NCI-H1417 treated with DMSO at 0.1 percent for 48 hours (cell line): Measurements from ENCODE around the gene NSFL1C.
"Not testable (repeated sequence)": the region's sequence is repeated elsewhere in the genome, so short reads cannot be mapped to it uniquely, and the experiment has no call there.

Experiments
- DNase-seq: peaks from one replicate; lab custom pipeline; 2025; lab: John Stamatoyannopoulos, UW

The NSFL1C gene

GRCh38 chr20:1466211-1467081, at the start of gene NSFL1C:
TSS of gene NSFL1C (minus strand) at chr20:1466849. CDS start at chr20:1466824, 25 bp downstream.
- DNase-seq: peak; percentile 71

GRCh38 chr20:1513801-1514200, 47.2 kb upstream of the NSFL1C start:
- no peak for DNase-seq

DNA sequence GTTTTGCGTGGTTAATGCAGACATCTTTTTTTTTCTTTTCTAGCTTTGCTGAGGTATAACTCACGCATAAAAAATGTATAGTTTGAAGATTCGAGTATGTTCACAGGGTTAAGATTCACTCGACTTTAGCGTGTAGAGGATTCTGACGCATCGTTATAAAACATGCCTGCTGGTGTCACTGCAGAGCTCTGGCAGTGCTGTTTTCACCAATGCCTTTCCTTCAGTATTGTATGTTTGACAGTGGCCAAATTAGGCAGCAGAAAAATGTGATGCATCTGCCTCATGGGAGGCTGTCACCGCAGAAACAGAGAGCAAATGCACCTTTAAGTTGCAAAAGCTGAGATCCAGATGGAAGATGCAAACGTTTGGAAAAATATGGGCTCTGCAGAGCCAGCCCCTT, 42.6 kb upstream of the NSFL1C start:
- no peak for DNase-seq

- DNase-seq: no peak
These were observed 41.9 kb upstream of the NSFL1C start for GRCh38 chr20:1508574-1508973.

DNA sequence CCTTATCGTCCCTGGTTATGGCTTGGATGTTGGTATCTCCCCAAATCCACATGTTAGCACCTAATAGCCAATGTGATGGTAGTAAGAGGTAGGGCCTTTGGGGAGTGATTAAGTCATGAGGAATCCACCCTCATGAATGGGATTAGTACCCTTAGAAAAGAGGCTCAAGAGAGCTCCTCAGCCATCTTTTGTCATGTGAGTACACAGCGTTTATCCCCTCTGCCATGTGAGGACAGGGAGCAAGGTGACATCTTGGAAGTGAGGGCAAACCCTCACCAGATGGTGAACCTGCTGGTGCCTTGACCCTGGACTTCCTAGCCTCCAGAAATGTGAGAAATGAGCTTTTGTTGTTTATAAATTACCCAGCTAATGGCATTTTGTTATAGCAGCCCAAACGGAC, 40.6 kb upstream of the NSFL1C start:
- no peak for DNase-seq

DNA sequence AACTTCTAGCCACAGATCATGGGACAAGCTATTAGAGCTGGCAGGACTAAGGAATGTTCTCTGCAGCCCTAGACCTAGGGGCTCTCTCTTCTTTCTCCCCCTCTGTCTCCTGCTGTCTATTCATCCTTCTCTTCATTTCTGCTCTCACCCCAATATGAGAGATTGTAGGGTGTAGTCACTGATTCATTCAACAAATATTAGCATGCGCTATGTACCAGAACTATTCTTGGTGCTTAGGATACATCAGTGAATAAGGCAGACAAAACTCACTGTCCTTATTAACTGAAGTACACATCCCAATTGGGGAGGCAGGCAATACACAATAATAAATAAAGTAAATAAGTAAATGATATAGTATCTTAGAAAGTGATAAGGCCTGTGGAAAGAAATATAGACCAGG, 39.2 kb upstream of the NSFL1C start:
- no peak for DNase-seq

DNA sequence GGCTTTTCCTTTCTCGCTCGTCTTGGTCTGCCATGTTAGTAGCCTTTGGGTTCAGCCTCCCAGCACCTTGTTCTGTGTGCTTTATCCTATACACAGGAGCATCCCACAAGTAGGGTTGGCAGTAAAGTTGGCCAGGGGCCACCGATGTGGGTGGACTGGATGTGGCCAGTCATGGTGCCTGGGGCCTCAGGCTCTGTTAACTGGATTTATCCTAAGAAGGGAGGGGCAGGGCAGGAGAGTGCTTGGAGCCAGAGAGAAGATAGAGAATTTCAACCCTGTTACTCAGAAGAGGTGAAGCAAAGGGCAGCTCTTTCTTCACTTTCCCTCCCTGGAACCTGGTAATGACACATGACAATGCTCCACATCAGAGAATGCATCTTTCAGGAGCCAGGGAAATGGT, 38.7 kb upstream of the NSFL1C start:
- DNase-seq: no peak

GRCh38 chr20:1503564-1504227, 37.0 kb upstream of the NSFL1C start:
- DNase-seq: peak; percentile 71

DNA sequence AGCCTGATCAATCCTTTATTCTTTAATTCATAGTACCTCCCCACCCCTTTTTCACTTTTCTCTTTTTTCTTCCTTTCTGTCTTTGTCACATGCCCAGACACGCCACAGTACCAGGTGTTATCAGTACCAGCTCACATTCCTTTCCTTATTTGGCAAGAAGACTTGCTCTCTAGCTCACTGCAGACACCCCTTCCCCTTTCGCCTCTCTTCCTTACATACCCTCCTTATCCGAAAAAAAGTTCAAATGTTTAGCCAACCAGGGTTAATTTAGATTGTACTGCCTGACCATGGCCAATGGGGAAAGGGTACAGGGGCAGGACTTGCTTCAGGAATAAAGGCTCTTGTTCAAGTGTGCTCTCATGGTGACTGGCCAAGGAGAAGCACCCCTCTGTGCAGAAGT, 33.8 kb upstream of the NSFL1C start:
- DNase-seq: no peak

DNA sequence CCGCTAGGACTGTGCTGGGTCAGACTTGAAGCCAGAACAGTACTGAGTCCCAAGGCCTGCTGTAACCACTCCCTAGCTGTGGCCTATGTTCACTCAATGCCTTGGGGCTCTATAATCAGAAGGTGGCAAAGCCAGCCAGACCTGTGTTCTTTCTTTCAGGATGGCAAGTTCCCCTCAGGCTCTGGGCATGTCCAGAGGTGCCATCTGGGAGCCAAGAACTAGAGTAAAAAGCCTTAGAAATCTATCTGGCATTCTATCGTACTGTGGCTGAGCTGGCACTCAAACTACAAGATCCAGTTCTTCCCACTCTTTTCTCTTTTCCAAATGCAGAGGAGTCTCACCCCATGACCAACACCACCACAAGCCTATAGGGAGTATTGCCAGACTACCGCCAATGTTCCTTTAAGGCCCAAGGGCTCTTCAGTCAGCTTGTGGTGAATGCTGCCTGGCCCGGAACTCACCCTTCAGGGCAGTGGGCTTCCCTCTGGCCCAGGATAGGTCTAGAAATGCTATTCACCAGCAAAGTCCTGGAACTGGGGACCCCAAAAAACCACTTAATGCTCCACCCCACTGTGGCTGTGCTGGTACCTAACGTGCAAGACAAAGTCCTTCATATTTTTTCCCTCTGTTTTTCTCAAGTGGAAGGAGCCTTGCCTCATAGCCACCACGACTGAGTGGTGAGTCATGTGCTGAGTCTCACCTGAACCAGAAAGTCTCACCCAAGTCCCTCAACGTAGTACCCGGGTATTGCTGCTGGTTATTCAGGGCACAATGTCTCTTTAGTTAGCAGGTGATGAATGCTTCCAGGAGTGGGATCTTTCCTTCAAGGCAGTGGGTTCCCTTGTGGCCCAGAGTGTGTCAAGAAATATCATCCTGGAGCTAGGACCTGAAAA, 33.1 kb upstream of the NSFL1C start:
- DNase-seq: no peak

DNA sequence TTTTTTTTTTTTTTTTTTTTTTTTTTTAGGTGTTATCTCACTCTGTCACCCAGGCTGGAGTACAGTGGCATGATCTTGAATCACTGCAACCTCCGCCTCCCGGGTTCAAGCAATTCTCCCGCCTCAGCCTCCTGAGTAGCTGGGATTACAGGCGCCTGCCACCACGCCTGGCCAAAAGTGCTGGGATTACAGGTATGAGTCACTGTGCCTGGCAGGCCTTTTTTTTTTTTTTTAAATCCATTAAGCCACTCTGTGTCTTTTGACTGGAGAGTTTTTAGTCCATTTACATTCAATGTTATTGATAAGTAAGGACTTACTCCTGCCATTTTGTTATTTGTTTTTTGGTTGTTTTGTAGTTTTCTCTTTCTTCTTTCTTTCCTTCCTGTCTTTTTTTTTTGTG, 30.7 kb upstream of the NSFL1C start:
- DNase-seq: not testable (repeated sequence)

- no peak for DNase-seq
These were observed 30.3 kb upstream of the NSFL1C start for GRCh38 chr20:1496930-1497329.

GRCh38 chr20:1494436-1494835, 27.8 kb upstream of the NSFL1C start:
- no peak for DNase-seq

- DNase-seq: no peak
These were observed 26.9 kb upstream of the NSFL1C start for GRCh38 chr20:1493536-1493935.

DNA sequence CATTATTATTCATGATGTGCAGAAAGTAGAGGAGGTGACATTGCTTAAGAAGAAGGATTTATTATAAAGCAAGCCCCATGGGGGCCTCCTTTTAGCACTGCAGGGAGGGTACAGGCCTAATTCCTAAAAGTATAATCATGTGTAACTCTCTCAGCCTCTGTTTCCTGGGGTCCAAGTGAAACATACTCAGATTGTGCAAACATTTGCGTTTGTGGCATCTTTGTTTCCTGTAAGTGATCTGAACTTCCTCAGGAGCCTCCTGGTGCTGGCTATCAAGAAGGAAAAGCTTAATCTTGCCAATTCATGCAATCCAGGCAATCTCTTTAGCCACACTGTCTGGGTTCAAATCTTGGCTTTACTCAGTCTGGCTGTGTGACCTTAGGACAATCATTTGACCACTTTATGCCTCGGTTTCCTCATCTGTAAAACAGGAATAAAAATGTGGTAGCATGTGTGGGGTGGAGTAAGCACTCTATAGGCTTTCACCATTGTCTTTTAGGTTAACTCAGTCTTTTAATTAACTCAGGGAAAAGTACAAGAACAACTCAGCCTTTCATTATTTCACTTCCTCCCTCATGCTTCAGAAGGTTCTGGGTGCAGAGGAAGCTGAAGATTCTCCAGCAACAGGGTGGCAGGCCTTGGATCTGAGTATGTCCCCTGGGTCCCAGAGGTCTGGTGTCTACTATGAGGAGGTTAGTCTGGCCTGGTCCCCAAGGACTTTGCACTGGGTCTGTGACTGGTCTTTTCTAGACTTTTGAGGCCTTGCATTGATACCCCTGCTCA, 25.4 kb upstream of the NSFL1C start:
- DNase-seq: no peak

- no peak for DNase-seq
These were observed 24.7 kb upstream of the NSFL1C start, which contains the start of gene SIRPB2 for GRCh38 chr20:1491281-1491840. TSS of gene SIRPB2 (minus strand) at chr20:1491420. CDS start at chr20:1491359, 61 bp downstream.

GRCh38 chr20:1490643-1491195, 24.1 kb upstream of the NSFL1C start:
- no peak for DNase-seq

DNA sequence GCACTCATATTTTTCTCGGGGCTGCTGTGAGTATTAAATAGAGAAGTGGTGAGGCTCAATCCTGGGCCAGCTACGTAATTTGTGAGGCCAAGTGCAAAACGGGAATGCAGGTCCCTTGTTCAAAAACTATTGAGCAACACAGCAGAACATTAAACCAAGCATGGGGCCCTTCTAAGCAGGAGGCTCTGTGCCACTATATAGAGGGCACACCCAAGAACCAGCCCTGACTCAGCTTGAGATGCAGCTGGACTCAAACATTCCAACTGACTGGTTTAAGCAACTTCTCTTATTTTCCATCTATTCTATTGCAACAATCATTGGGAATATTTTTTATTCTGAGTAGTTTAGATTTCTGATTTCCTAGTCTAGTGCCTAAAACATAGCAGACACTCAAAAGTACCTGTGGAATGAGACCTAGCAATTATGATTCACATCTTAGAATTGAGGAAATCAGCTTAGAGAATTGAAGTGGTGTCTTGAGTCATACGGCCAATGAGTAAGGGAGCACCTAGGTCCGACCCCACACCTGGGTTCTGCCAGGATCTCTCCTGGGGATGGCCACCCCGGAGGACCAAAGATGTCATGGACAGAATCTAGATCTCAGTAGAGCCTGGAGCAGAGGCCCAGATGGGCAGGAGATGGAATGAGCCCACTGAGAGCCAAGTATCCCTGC, 23.3 kb upstream of the NSFL1C start:
- DNase-seq: no peak

DNA sequence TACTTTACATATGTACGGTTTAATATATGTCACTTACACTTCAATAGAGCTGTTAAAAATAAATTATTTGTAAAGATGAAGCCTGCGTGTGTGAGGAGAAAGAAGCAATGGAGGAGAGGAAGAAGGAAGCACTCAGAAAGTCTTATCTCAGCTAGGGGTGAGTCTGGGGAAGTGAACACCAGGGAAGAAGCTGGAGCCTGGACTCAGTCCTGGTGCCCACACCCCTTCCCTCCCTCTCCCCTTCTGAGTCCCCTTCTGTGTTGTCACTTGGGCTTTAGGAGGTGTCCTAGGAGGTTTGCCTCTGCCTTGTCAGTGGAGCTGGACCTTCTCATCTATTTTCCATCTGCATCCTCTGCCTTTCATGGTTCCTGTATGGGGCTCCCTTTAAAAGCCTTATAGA, 22.7 kb upstream of the NSFL1C start:
- DNase-seq: no peak

- DNase-seq: no peak
These were observed 19.9 kb upstream of the NSFL1C start for GRCh38 chr20:1486566-1486965.
